ENCODE data around the gene ENPP1. TPM values are rescaled to one million over a fixed set of nuclear protein-coding genes. Genes with fewer than 3 reads are reported as not detected.

ENPP1 gene
- total RNA-seq, 1 experiment from 2014 or later, result 1.1 TPM

GRCh38 chr6:131840936-131841583 is 33.2 kb downstream of the ENPP1 start:
- Histone ChIP-seq H3K79me2 (ENCODE audit: low read length) (no peaks in the 10 kb centered on the region), H4K20me1 (ENCODE audit: insufficient read depth, low read depth, low read length) (no peaks in the 10 kb centered on the region), H3K27me3 (ENCODE audit: low read length) (no peaks in the 10 kb centered on the region), H3K4me2 (ENCODE audit: low read depth, low read length, poor library complexity, severe bottlenecking) (no peak overlapping the region), H3K9me2 (replicated peaks; ENCODE audit: insufficient read depth, low read length) (no peaks in the 10 kb centered on the region), H2AFZ (ENCODE audit: low read length) (no peak overlapping the region), H3K4me3 (ENCODE audit: low read length) (no peak overlapping the region), H3K36me3 (ENCODE audit: insufficient read depth, low read length) (no peaks in the 10 kb centered on the region), H3K27ac (ENCODE audit: low read length) (no peak overlapping the region), H3K4me1 (ENCODE audit: low read length) (no peaks in the 10 kb centered on the region), H3K9ac (ENCODE audit: low read length) (no peak overlapping the region), H3K9me3 (ENCODE audit: low read length) (no peaks in the 10 kb centered on the region)
- DNase-seq, result no peak

- Histone ChIP-seq H3K4me2 (ENCODE audit: low read depth, low read length, poor library complexity, severe bottlenecking) (no peak overlapping the region), H3K36me3 (ENCODE audit: insufficient read depth, low read length) (no peaks in the 10 kb centered on the region), H3K27me3 (ENCODE audit: low read length) (no peaks in the 10 kb centered on the region), H4K20me1 (ENCODE audit: insufficient read depth, low read depth, low read length) (no peaks in the 10 kb centered on the region), H2AFZ (ENCODE audit: low read length) (no peak overlapping the region), H3K27ac (ENCODE audit: low read length) (no peak overlapping the region), H3K4me1 (ENCODE audit: low read length) (no peaks in the 10 kb centered on the region), H3K79me2 (ENCODE audit: low read length) (no peaks in the 10 kb centered on the region), H3K9me3 (ENCODE audit: low read length) (no peaks in the 10 kb centered on the region), H3K9me2 (replicated peaks; ENCODE audit: insufficient read depth, low read length) (no peaks in the 10 kb centered on the region), H3K9ac (ENCODE audit: low read length) (no peak overlapping the region), H3K4me3 (ENCODE audit: low read length) (no peak overlapping the region)
- DNase-seq, result no peak
Observed at GRCh38 chr6:131843768-131844167, 35.9 kb downstream of the ENPP1 start.

DNA sequence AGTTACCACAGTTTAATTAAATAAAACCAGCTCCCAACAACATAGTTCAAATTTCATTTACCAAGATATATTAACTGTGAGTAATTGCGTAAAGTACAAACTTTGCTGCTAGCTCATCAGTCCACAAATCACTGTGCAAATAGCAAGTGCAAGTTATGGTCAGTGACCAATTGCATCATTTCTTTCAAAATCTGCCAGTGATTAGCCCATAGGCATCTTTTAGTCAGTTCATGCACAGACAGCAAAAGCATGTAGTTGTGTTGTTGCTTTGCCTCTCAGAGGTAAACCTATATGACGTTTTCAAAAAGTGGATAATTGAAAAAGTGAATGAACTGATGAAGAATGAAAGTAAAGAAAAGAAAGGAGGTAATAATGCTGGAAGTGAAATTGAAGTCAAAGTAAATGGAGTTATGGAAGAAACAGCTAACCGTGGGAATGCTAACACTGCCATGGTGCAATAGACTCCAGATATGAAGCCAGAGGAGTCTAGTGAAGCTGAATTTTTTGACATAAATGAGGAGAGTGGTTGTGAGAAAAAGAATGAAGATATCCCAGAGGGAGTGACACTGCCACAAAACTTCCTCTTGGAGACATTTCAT is 36.5 kb downstream of the ENPP1 start:
- H3K27me3 ChIP-seq (ENCODE audit: low read length), result no peaks in the 10 kb centered on the region
- no peak overlapping the region for H3K4me2 ChIP-seq (ENCODE audit: low read depth, low read length, poor library complexity, severe bottlenecking)
- no peak overlapping the region for H2AFZ ChIP-seq (ENCODE audit: low read length)
- H3K27ac ChIP-seq (ENCODE audit: low read length), result no peak overlapping the region
- no peaks in the 10 kb centered on the region for H3K9me2 ChIP-seq (replicated peaks; ENCODE audit: insufficient read depth, low read length)
- no peaks in the 10 kb centered on the region for H3K4me1 ChIP-seq (ENCODE audit: low read length)
- no peak overlapping the region for H3K9ac ChIP-seq (ENCODE audit: low read length)
- no peaks in the 10 kb centered on the region for H3K36me3 ChIP-seq (ENCODE audit: insufficient read depth, low read length)
- H3K4me3 ChIP-seq (ENCODE audit: low read length), result no peak overlapping the region
- H4K20me1 ChIP-seq (ENCODE audit: insufficient read depth, low read depth, low read length), result no peaks in the 10 kb centered on the region
- no peaks in the 10 kb centered on the region for H3K79me2 ChIP-seq (ENCODE audit: low read length)
- DNase-seq, result no peak
- H3K9me3 ChIP-seq (ENCODE audit: low read length), result no peaks in the 10 kb centered on the region

DNA sequence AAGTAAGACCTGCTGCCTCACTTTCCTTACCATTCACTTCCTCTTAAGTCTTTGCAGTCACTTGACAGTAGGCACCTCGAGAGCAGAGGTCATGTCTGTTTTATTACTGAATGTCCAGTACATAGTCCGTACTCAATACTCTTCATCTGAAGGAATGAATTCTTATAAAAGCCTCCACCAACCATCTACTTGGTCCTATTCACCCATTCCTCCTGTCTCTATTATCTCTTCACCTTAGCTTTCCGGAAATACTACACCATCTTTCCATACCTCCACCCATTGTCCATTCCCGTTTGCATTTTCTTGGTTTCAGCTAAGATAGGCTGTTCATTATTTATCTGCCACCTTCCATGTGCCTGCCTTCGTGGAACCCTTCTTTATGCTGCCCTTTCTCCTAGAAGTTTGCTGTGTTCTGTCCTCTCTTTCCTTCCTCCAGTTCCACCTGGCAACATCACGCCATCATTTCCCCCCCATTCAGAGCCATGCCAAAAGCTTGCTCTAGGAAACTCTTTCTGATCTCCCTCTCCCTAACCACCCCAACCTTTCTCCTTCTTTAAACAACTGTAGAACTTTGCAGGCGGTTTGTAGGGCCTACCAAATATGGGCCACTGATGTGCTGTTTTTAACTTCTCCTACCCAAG is 38.3 kb downstream of the ENPP1 start:
- Histone ChIP-seq H4K20me1 (ENCODE audit: insufficient read depth, low read depth, low read length) (no peaks in the 10 kb centered on the region), H3K9me3 (ENCODE audit: low read length) (no peaks in the 10 kb centered on the region), H3K27me3 (ENCODE audit: low read length) (no peaks in the 10 kb centered on the region), H3K9ac (ENCODE audit: low read length) (no peak overlapping the region), H2AFZ (ENCODE audit: low read length) (no peak overlapping the region), H3K4me3 (ENCODE audit: low read length) (no peak overlapping the region), H3K27ac (ENCODE audit: low read length) (no peak overlapping the region), H3K36me3 (ENCODE audit: insufficient read depth, low read length) (no peaks in the 10 kb centered on the region), H3K4me2 (ENCODE audit: low read depth, low read length, poor library complexity, severe bottlenecking) (no peak overlapping the region), H3K79me2 (ENCODE audit: low read length) (no peaks in the 10 kb centered on the region), H3K4me1 (ENCODE audit: low read length) (no peaks in the 10 kb centered on the region), H3K9me2 (replicated peaks; ENCODE audit: insufficient read depth, low read length) (no peaks in the 10 kb centered on the region)
- no peak for DNase-seq

- DNase-seq, result no peak
- Histone ChIP-seq H3K4me3 (ENCODE audit: low read length) (no peak overlapping the region), H3K9me3 (ENCODE audit: low read length) (no peaks in the 10 kb centered on the region), H2AFZ (ENCODE audit: low read length) (no peak overlapping the region), H4K20me1 (ENCODE audit: insufficient read depth, low read depth, low read length) (no peaks in the 10 kb centered on the region), H3K36me3 (ENCODE audit: insufficient read depth, low read length) (no peaks in the 10 kb centered on the region), H3K4me2 (ENCODE audit: low read depth, low read length, poor library complexity, severe bottlenecking) (no peak overlapping the region), H3K4me1 (ENCODE audit: low read length) (no peaks in the 10 kb centered on the region), H3K79me2 (ENCODE audit: low read length) (no peaks in the 10 kb centered on the region), H3K9me2 (replicated peaks; ENCODE audit: insufficient read depth, low read length) (no peaks in the 10 kb centered on the region), H3K9ac (ENCODE audit: low read length) (no peak overlapping the region), H3K27ac (ENCODE audit: low read length) (no peak overlapping the region), H3K27me3 (ENCODE audit: low read length) (no peaks in the 10 kb centered on the region)
Observed at GRCh38 chr6:131846905-131847304, 39.1 kb downstream of the ENPP1 start.

GRCh38 chr6:131849799-131850198 is 42.0 kb downstream of the ENPP1 start:
- H2AFZ ChIP-seq (ENCODE audit: low read length), result no peak overlapping the region
- H3K9ac ChIP-seq (ENCODE audit: low read length), result no peak overlapping the region
- no peak overlapping the region for H3K4me2 ChIP-seq (ENCODE audit: low read depth, low read length, poor library complexity, severe bottlenecking)
- H3K36me3 ChIP-seq (ENCODE audit: insufficient read depth, low read length), result no peaks in the 10 kb centered on the region
- no peaks in the 10 kb centered on the region for H3K4me1 ChIP-seq (ENCODE audit: low read length)
- no peak for DNase-seq
- no peaks in the 10 kb centered on the region for H4K20me1 ChIP-seq (ENCODE audit: insufficient read depth, low read depth, low read length)
- no peak overlapping the region for H3K27ac ChIP-seq (ENCODE audit: low read length)
- no peak overlapping the region for H3K4me3 ChIP-seq (ENCODE audit: low read length)
- no peaks in the 10 kb centered on the region for H3K9me3 ChIP-seq (ENCODE audit: low read length)
- H3K9me2 ChIP-seq (replicated peaks; ENCODE audit: insufficient read depth, low read length), result no peaks in the 10 kb centered on the region
- H3K27me3 ChIP-seq (ENCODE audit: low read length), result no peaks in the 10 kb centered on the region
- no peaks in the 10 kb centered on the region for H3K79me2 ChIP-seq (ENCODE audit: low read length)

GRCh38 chr6:131851049-131851769 is 43.4 kb downstream of the ENPP1 start:
- no peaks in the 10 kb centered on the region for H4K20me1 ChIP-seq (ENCODE audit: insufficient read depth, low read depth, low read length)
- H3K27ac ChIP-seq (ENCODE audit: low read length), result no peak overlapping the region
- no peaks in the 10 kb centered on the region for H3K9me3 ChIP-seq (ENCODE audit: low read length)
- no peak for DNase-seq
- no peaks in the 10 kb centered on the region for H3K4me1 ChIP-seq (ENCODE audit: low read length)
- H3K9me2 ChIP-seq (replicated peaks; ENCODE audit: insufficient read depth, low read length), result no peaks in the 10 kb centered on the region
- no peak overlapping the region for H3K4me3 ChIP-seq (ENCODE audit: low read length)
- no peaks in the 10 kb centered on the region for H3K27me3 ChIP-seq (ENCODE audit: low read length)
- H3K9ac ChIP-seq (ENCODE audit: low read length), result no peak overlapping the region
- no peaks in the 10 kb centered on the region for H3K36me3 ChIP-seq (ENCODE audit: insufficient read depth, low read length)
- H3K4me2 ChIP-seq (ENCODE audit: low read depth, low read length, poor library complexity, severe bottlenecking), result no peak overlapping the region
- no peak overlapping the region for H2AFZ ChIP-seq (ENCODE audit: low read length)
- no peaks in the 10 kb centered on the region for H3K79me2 ChIP-seq (ENCODE audit: low read length)

DNA sequence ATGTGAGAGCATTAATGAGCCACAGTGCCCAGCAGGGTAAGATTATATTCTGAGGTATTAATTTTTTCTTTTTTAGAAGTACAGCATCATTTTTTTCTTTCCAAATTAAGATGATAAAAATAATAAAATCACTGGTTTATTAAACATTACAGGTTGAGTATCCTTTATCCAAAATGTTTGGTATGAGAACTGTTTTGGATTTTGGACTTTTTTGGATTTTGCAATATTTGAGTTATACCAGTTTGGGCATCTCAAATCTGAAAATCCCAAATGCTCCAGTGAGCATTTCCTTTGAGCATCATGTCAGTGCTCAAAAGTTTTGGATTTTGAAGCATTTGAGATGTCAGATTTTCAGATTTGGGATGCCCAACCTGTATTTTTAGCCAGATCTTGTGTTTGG is 44.4 kb downstream of the ENPP1 start:
- Histone ChIP-seq H4K20me1 (ENCODE audit: insufficient read depth, low read depth, low read length) (no peaks in the 10 kb centered on the region), H3K9me2 (replicated peaks; ENCODE audit: insufficient read depth, low read length) (no peaks in the 10 kb centered on the region), H2AFZ (ENCODE audit: low read length) (no peak overlapping the region), H3K4me3 (ENCODE audit: low read length) (no peak overlapping the region), H3K4me1 (ENCODE audit: low read length) (no peaks in the 10 kb centered on the region), H3K9ac (ENCODE audit: low read length) (no peak overlapping the region), H3K9me3 (ENCODE audit: low read length) (no peaks in the 10 kb centered on the region), H3K27ac (ENCODE audit: low read length) (no peak overlapping the region), H3K4me2 (ENCODE audit: low read depth, low read length, poor library complexity, severe bottlenecking) (no peak overlapping the region), H3K36me3 (ENCODE audit: insufficient read depth, low read length) (no peaks in the 10 kb centered on the region), H3K79me2 (ENCODE audit: low read length) (no peaks in the 10 kb centered on the region), H3K27me3 (ENCODE audit: low read length) (no peaks in the 10 kb centered on the region)
- DNase-seq, result no peak

Data from Karpas-422 (cell line).